CD14-positive monocyte (primary cell): ENCODE data around the gene MEF2D. TPM values are rescaled to one million over a fixed set of nuclear protein-coding genes. Genes with fewer than 3 reads are reported as not detected.

ENCODE experiments used
- DNase-seq, 3 donors: peaks; one replicate each; pipeline ENCODE4 v3.0.0-alpha.2; 2011 to 2022
- H2AFZ ChIP-seq: 2 replicates; pipeline ENCODE4 v1.6.0; 2012; ENCODE audit warnings: mild to moderate bottlenecking, low read depth, low read length, inconsistent platforms; ENCODE audit not compliant: insufficient read depth, poor library complexity, severe bottlenecking
- H3K27ac ChIP-seq, 2 donors: 1 replicate in 1 of 2; 2 replicates in 1 of 2; pipeline ENCODE4 v1.5.1; 2012 to 2013; ENCODE audit warnings: low read length in 2 of 2, control low read depth in 1 of 2, inconsistent platforms in 1 of 2, low read depth in 1 of 2, mild to moderate bottlenecking in 1 of 2
- H3K27me3 ChIP-seq, 2 donors: one replicate each; pipeline versions ENCODE4 v1.6.0 to v1.6.1; 2011 to 2013; ENCODE audit warnings: low read length in 2 of 2; ENCODE audit not compliant: control insufficient read depth in 2 of 2, insufficient read depth in 2 of 2
- H3K36me3 ChIP-seq, 2 donors: replicated peaks in 1 of 2; 1 replicate in 1 of 2; 2 replicates in 1 of 2; pipeline versions ENCODE4 v1.5.1 to v1.6.1; 2012 to 2013; ENCODE audit warnings: low read length in 2 of 2, control low read depth in 1 of 2, inconsistent platforms in 1 of 2, mild to moderate bottlenecking in 1 of 2; ENCODE audit not compliant: insufficient read depth in 2 of 2, control insufficient read depth in 1 of 2
- H3K4me1 ChIP-seq, 2 donors: 1 replicate in 1 of 2; 2 replicates in 1 of 2; pipeline versions ENCODE4 v1.5.1 to v1.6.1; 2012 to 2013; ENCODE audit warnings: low read length in 2 of 2, control low read depth in 1 of 2, inconsistent platforms in 1 of 2, mild to moderate bottlenecking in 1 of 2, moderate library complexity in 1 of 2; ENCODE audit not compliant: insufficient read depth in 2 of 2, control insufficient read depth in 1 of 2
- H3K4me2 ChIP-seq: replicated peaks from 2 replicates; pipeline ENCODE3; 2012; ENCODE audit warnings: low read length, moderate library complexity, mild to moderate bottlenecking; ENCODE audit not compliant: poor library complexity, severe bottlenecking; ENCODE audit errors: extremely low read depth
- H3K4me3 ChIP-seq, 3 experiments: fragments of 200-600 bp in 1 of 3; sonication (generic) in 1 of 3; replicated peaks in 1 of 3; 1 replicate in 2 of 3; 2 replicates in 1 of 3; pipeline ENCODE4 v1.5.1; 2011 to 2013; ENCODE audit warnings: low read length in 3 of 3, mild to moderate bottlenecking in 3 of 3, control low read depth in 2 of 3, low read depth in 2 of 3, inconsistent platforms in 1 of 3, moderate library complexity in 1 of 3
- H3K79me2 ChIP-seq: 2 replicates; pipeline ENCODE4 v1.6.0; 2012; ENCODE audit warnings: mild to moderate bottlenecking, control low read depth, inconsistent platforms, low read length, moderate library complexity; ENCODE audit not compliant: insufficient read depth
- H3K9ac ChIP-seq: 2 replicates; pipeline ENCODE4 v1.6.0; 2017; ENCODE audit warnings: low read length, mild to moderate bottlenecking; ENCODE audit not compliant: insufficient read depth, poor library complexity, severe bottlenecking
- H3K9me3 ChIP-seq, 2 donors: replicated peaks in 1 of 2; 1 replicate in 1 of 2; 2 replicates in 1 of 2; pipeline versions ENCODE4 v1.5.1 to v1.6.1; 2012 to 2013; ENCODE audit warnings: low read length in 2 of 2, control low read depth in 1 of 2; ENCODE audit not compliant: control insufficient read depth in 1 of 2, insufficient read depth in 1 of 2
- H4K20me1 ChIP-seq: 2 replicates; pipeline ENCODE4 v1.6.0; 2012; ENCODE audit warnings: mild to moderate bottlenecking, low read length, control low read depth, moderate library complexity; ENCODE audit not compliant: insufficient read depth
- H3K27ac Mint-ChIP-seq, 7 donors: one replicate each; pipeline ENCODE4 v1.8.0; 2020; ENCODE audit warnings: mild to moderate bottlenecking in 7 of 7, mixed read lengths in 7 of 7, moderate library complexity in 6 of 7, inconsistent platforms in 2 of 7
- H3K27me3 Mint-ChIP-seq, 3 donors: one replicate each; pipeline ENCODE4 v1.8.0; 2021 to 2022; ENCODE audit warnings: low read depth in 3 of 3, mild to moderate bottlenecking in 3 of 3, mixed read lengths in 3 of 3, moderate library complexity in 3 of 3, inconsistent platforms in 1 of 3
- H3K36me3 Mint-ChIP-seq, 2 donors: one replicate each; pipeline ENCODE4 v1.8.0; 2020; ENCODE audit warnings: mixed read lengths in 2 of 2, inconsistent platforms in 1 of 2, mild to moderate bottlenecking in 1 of 2
- H3K4me1 Mint-ChIP-seq: one replicate; pipeline ENCODE4 v1.8.0; 2020; ENCODE audit warnings: mild to moderate bottlenecking, mixed read lengths
- H3K4me3 Mint-ChIP-seq, 2 donors: one replicate each; pipeline ENCODE4 v1.8.0; 2020; ENCODE audit warnings: mild to moderate bottlenecking in 2 of 2, mixed read lengths in 2 of 2, moderate library complexity in 1 of 2
- H3K9me3 Mint-ChIP-seq, 7 donors: one replicate each; pipeline ENCODE4 v1.8.0; 2020 to 2022; ENCODE audit warnings: mixed read lengths in 7 of 7, mild to moderate bottlenecking in 6 of 7, moderate library complexity in 6 of 7, inconsistent platforms in 2 of 7
- WGBS: methylation state at CpG from one replicate; pipeline ENCODE4 v1.1.5; 2013; ENCODE audit warnings: missing lambda C conversion rate; ENCODE audit not compliant: insufficient coverage; 5-methylcytosine and 5-hydroxymethylcytosine counted together
- intact Hi-C, 2 donors: fragments of 100-400 bp; cut with micrococcal nuclease; formaldehyde crosslinking; loops; one replicate each; pipeline versions ENCODE4 v1.15.0 to v1.15.1; 2023
- polyA plus RNA-seq, 3 donors: library from polyadenylated mRNA; depleted of rRNA in 1 of 3; unstranded in 2 of 3; stranded (reverse) in 1 of 3; fragments of 300-500 nt in 2 of 3; fragments of >200 nt in 1 of 3; fragmentation: Illumina TruSeq in 2 of 3; gene quantifications; 1 replicate in 2 of 3; 2 replicates in 1 of 3; pipeline ENCODE4 v1.2.3, GENCODE V29; 2012 to 2021
- TF ChIP-seq, protein P1 (sequence below): fragments of 200-600 bp; IDR thresholded peaks from one replicate; pipeline ENCODE4 v1.8.0; 2022; ENCODE audit warnings: antibody characterized with exemption, mild to moderate bottlenecking

Gene MEF2D
- polyA plus RNA-seq, 3 donors: 4.5 to 66.4 (median 8.0) TPM

- Histone ChIP-seq H2AFZ (no peak overlapping the region), H3K4me1 (peaks cover 3 to 4% of the 10 kb centered on the region in 2 donors), H3K79me2 (no peaks in the 10 kb centered on the region), H3K27ac (peak overlapping the region in 1 of 2 donors; percentile 12), H3K27me3 (no peaks in the 10 kb centered on the region), H3K4me2 (no peak overlapping the region), H3K4me3 (no peak overlapping the region), H3K9ac (no peak overlapping the region), H4K20me1 (no peaks in the 10 kb centered on the region), H3K9me3 (no peaks in the 10 kb centered on the region), H3K36me3 (peaks cover 17 to 73% of the 10 kb centered on the region in 2 donors)
- peaks cover 56 to 72% of the 10 kb centered on the region in 2 donors for H3K36me3 Mint-ChIP-seq
- H3K27me3 Mint-ChIP-seq: peaks cover 0 to 4% (median 0%) of the 10 kb centered on the region in 3 donors
- no peak for DNase-seq
- H3K4me1 Mint-ChIP-seq: peaks cover 13% of the 10 kb centered on the region
- intact Hi-C loops: no loop called here
- TF ChIP-seq, protein P1, sequence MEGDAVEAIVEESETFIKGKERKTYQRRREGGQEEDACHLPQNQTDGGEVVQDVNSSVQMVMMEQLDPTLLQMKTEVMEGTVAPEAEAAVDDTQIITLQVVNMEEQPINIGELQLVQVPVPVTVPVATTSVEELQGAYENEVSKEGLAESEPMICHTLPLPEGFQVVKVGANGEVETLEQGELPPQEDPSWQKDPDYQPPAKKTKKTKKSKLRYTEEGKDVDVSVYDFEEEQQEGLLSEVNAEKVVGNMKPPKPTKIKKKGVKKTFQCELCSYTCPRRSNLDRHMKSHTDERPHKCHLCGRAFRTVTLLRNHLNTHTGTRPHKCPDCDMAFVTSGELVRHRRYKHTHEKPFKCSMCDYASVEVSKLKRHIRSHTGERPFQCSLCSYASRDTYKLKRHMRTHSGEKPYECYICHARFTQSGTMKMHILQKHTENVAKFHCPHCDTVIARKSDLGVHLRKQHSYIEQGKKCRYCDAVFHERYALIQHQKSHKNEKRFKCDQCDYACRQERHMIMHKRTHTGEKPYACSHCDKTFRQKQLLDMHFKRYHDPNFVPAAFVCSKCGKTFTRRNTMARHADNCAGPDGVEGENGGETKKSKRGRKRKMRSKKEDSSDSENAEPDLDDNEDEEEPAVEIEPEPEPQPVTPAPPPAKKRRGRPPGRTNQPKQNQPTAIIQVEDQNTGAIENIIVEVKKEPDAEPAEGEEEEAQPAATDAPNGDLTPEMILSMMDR: no peak
- H3K4me3 Mint-ChIP-seq: no peak overlapping the region
- H3K9me3 Mint-ChIP-seq: no peaks in the 10 kb centered on the region
- H3K27ac Mint-ChIP-seq: no peak overlapping the region
- 100% methylated on average over 1 of the region's 3 CpGs for WGBS
Observed at GRCh38 chr1:156546267-156546666, 45.7 kb upstream of the MEF2D start.

GRCh38 chr1:156544592-156545102, 44.1 kb upstream of the MEF2D start:
- no peaks in the 10 kb centered on the region for H3K79me2 ChIP-seq
- H3K27ac ChIP-seq: no peak overlapping the region
- intact Hi-C loops: loop anchor here in 1 of 2 donors (5.0 kb wide), 1 partner anchor 38 kb away; no protein-coding TSS in a partner anchor
- H3K36me3 ChIP-seq: peaks cover 26 to 81% of the 10 kb centered on the region in 2 donors
- H3K9me3 Mint-ChIP-seq: no peaks in the 10 kb centered on the region
- no peak overlapping the region for H3K4me2 ChIP-seq
- 100% methylated on average over 2 of the region's 3 CpGs for WGBS
- no peak overlapping the region for H3K9ac ChIP-seq
- no peak overlapping the region for H2AFZ ChIP-seq
- H3K27me3 Mint-ChIP-seq: peaks cover 0 to 4% (median 0%) of the 10 kb centered on the region in 3 donors
- peaks cover 65 to 77% of the 10 kb centered on the region in 2 donors for H3K36me3 Mint-ChIP-seq
- H3K4me3 ChIP-seq: no peak overlapping the region
- H3K27ac Mint-ChIP-seq: peak overlapping the region in 1 of 7 donors; percentile 27
- H3K27me3 ChIP-seq: no peaks in the 10 kb centered on the region
- H3K4me1 ChIP-seq: no peaks in the 10 kb centered on the region
- no peak overlapping the region for H3K4me3 Mint-ChIP-seq
- DNase-seq: no peak
- no peaks in the 10 kb centered on the region for H3K9me3 ChIP-seq
- peaks cover 17% of the 10 kb centered on the region for H3K4me1 Mint-ChIP-seq
- H4K20me1 ChIP-seq: no peaks in the 10 kb centered on the region
- TF ChIP-seq, protein P1: no peak
